ENCODE data around the gene NAPEPLD.
"Not testable (repeated sequence)": the region's sequence is repeated elsewhere in the genome, so short reads cannot be mapped to it uniquely, and the experiment has no call there.

Gene NAPEPLD

GRCh38 chr7:103148994-103149807 lies at the start of gene NAPEPLD:
TSS of gene NAPEPLD (minus strand) at chr7:103149099. CDS start at chr7:103128776, 20,323 bp downstream.
- DNase-seq = peak in 1 of 2 experiments; percentile 76

GRCh38 chr7:103198079-103198478 lies 49.2 kb upstream of the NAPEPLD start:
- DNase-seq = not testable (repeated sequence)

GRCh38 chr7:103195364-103195763 lies 46.5 kb upstream of the NAPEPLD start:
- not testable (repeated sequence) for DNase-seq

DNA sequence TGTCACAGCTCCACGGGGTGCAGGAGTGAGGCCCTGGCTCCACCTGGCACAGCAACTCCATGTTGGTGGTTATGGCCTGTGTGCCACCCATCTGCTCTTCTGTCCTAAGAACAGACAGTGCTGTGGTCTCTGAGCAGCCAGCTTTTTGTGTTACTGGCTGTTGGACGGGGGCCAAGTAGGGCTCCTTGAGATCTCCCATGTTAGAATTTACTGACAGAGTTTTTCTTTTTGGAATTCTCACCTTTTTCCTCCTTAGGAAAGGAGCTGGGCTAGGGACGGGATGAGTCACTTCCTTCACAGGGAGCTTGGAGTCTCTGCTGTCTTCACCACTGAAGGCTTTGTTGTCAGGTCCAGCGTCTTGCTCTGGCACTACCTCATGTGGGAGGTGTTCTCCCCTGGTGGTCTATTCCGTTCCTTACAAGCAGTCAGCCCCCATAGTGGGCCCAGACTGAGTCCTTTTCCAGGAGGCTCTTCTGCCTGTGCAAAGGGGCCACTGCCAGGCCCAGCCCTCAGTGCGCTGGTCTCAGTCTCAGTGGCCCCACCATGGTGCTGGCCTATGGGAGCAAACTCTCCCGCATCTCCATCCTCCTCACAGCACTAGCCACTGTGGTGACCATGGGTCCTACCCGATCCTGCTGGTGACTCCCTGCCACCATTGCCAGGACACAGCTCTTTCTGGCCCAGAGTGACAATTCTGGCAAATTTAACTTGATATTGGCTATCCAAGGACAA lies 23.7 kb upstream of the NAPEPLD start:
- peak in 1 of 2 experiments; percentile 9 for DNase-seq

DNA sequence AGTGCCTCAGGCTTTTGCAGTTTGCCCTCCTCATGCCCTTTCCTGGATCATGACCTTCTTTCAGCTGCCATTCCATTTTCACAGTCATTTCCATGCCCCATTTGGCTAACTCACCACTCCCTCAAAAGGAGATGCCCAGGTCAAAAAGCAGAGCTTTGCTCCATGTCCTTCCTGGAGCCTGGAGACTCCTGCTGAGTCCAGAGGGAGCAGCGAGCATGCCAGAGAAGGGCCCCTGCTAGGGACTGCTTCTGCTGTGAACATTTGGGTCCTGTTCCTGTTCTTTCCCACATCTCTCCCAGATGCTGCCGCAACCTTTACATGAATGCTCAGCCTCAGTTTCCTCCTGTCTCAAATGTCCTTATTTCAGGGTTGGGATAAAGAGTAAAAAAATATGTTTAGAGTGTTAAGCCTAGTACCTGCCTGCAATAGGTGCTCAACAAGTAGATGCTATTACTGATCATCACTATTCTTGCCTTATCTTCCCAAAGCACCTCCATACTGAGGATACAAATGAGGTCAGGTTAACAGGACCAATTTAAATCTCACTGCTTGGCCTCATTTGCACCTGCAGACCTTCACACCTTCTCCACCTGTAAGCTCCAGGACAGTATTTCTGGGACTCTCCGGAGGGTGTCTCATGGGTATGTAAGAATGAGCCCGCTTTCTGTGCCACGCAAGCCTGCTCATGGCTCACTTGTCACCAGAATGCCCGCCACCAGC lies 23.0 kb upstream of the NAPEPLD start:
- DNase-seq = not testable (repeated sequence)

GRCh38 chr7:103166921-103167544 lies 18.1 kb upstream of the NAPEPLD start:
- not testable (repeated sequence) for DNase-seq

- not testable (repeated sequence) for DNase-seq
Observed at GRCh38 chr7:103163087-103163825, 14.4 kb upstream of the NAPEPLD start.

DNA sequence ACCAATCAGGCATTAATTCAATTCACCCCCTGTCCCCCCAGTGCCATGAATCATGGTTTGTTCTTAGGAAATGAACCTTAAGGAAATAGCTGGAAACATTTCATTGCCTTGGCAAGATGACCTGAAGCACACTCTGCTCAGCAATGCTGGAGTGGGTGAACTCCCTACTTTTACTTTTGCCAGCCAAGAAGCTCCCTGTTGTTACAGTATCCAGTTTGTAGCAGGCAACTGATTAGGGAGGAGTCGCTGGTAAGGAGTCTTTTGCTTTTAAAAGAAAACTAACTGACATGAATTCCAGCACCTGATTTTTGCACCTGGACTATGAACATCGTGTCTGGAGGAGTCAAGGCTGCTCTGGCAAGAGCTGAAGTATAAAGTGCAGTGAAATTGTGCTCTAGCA lies 13.7 kb upstream of the NAPEPLD start:
- DNase-seq = not testable (repeated sequence)

- DNase-seq = not testable (repeated sequence)
Observed at GRCh38 chr7:103161998-103162616, 13.2 kb upstream of the NAPEPLD start.

DNA sequence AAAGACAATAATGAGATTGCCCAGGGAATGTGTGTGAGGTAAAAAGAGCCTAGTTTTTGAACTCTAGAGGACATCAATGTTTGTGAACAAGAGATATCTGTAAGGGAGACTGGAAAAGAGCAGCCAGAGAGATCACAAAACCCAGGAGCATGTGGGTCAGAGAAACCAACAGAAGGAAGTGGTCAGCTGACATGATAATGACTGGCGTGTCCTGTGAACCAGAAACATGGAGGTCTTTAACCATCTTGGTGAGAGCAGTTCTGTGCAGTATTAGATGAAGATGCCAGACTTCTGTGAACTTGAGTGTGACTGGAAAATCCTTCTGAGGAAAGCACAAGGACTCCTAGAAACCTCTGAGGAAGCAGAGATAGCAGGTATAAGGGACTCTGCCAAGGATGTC lies 10.2 kb upstream of the NAPEPLD start:
- not testable (repeated sequence) for DNase-seq

DNA sequence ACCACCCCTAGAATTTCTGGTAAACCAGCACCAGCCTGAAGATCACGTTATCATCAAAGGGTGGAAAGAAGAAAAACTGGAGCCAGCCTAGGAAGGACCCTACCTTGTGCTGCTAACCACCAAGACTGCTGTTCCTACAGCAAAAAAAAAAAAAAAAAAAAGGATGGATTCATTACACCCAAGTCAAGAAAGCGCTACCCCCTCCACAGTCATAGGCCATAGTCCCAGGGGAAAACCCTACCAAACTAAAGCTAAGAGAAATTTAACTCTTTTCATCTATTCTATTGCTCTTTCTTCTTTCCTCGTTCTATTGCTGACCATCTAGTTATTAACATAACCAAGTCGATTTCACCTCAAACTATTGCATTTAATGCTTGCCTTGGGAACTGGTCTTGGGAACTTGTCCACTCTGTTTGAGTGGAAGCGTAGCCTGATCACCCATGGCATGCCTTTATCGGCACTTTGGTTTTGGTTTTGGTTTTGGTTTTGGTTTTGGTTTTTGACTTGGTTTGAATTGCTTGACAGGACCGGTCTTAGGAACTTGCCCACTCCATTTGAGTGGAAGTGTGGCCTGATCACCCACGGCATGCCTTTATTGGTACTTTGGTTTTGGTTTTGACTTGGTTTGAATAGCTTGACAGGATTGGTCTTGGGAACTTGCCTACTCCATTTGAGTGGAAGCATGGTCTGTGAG lies 6.6 kb upstream of the NAPEPLD start:
- not testable (repeated sequence) for DNase-seq

DNA sequence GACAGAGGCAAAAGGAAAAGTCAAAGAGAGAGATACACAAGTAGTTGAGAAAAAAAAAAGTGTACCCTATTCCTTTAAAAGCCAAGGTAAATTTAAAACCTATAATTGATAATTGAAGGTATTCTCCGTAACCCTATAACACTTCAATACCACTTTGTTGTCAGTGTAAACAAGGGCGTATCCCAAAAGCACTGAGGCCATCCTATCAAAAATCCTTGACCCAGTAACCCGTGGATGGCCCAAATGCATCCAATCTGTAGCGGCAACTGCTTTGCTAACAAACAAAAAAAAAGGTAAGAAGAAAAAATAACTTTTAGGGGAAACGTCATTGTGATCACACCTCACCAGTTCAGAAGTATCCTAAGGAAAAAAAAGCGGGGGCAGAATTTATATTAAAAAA lies 5.1 kb upstream of the NAPEPLD start:
- no peak for DNase-seq

- not testable (repeated sequence) for DNase-seq
Observed at GRCh38 chr7:103152744-103153617, 4.1 kb upstream of the NAPEPLD start.

DNA sequence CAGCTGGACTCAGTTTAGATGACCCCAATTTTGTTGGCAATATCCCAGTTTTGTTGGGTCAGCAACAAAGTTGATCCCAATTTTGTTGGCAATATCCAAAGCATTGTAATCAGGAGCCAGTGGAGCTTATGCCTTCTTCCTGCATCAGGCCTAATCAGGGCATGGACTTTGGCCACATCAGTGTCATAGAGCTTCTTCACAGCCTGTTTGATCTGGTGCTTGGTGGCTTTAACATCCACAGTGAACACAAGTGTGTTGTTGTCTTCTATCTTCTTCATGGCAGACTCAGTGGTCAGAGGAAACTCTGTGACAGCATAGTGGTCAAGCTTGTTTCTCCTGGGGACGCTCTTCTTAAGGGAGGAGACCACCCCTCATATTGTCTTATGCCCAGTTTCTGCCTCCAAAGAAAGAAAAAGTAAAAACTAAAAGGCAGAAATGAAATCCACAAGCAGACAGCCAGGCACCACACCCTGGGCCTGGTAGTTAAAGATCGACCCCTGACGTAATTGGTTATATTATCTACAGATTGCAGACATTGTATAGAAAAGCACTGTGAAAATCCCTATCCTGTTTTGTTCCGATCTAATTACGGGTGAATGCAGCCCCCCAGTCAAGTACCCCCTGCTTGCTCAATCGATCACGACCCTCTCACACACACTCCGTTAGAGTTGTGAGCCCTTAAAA lies 3.2 kb upstream of the NAPEPLD start:
- DNase-seq = not testable (repeated sequence)

GRCh38 chr7:103150192-103150591 lies 1.3 kb upstream of the NAPEPLD start:
- no peak for DNase-seq

DNA sequence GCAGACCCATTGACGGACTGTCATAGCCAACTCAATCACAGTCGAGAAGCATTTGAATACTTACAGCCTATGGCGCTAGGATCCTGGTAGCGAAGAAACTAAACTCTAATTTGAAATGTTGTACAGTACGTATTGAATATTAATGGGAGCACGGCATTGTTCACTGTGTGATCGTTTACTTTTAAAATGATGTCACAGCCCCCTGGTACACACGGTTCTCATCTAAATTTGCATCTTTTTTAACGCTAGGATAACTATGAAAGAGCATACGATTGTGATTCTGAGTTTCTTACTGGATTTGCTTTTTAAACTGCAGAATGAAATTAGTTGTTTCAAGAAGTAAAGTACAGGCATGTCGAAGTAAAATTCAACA lies 895 bp upstream of the NAPEPLD start:
- no peak for DNase-seq

DNA sequence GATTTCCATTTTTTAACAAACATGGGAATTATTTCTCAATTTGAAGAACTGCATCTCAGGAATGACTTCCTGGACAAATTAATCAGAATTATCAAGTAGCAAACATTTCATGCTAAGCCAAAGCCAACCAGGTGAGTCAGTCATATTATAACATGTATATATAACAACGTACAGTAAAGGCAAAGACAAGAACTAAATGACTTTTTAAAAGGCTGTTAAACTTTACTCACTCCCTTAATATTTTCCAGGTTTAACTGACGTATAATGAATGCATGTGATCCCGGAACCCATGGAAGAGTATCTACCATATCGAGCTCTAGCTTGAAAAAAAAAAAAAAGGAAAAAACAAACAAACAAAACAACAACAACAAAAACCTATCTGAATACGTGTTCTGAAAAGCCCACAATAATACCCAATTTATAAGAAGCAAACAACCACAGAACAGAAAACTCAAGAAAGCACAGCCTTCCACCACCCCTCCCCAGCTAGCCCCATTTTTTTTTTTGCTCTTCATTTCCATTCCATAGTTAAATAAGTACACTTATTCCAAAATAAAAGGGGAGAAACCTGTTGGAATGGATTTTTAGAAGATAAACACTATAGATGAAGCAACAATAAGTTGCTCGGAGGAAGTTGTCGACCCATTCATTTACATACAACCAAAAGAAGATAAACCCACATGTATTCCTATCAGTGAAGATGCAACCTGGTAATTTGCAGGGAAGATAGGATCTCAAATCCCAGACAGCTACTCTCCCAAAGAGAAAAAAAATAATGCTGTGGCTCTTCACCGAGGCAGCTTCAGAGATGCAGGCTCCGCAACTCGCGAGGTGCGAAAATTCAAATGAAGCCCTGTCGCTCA lies 537 bp downstream of the NAPEPLD start:
- DNase-seq = no peak

DNA sequence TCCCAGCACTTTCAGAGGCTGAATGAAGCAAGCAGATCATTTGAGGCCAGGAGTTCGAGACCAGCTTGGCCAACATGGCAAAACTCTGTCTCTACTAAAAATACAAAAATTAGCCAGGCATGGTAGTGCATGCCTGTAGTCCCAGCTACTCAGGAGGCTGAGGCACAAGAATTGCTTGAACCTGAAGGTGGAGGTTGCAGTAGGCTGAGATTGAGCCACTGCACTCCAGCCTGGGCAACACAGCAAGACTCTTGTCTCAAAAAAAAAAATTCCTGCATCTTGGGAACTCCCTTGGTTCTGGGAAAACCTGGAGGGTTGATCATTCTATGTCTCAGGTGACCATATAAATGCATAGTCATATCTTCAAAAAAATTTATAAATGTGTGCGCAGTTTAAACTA lies 4.1 kb downstream of the NAPEPLD start:
- not testable (repeated sequence) for DNase-seq

Measured in cerebellar nuclear complex (tissue), 1 donor.